HG03558 (cell line): ENCODE measurements around the gene PSPN.

Experiments used
- ATAC-seq: cut with Tn5 transposase; IDR thresholded peaks from one replicate; pipeline ENCODE4 v1.9.1; 2021; ENCODE audit warnings: moderate number of reproducible peaks; ENCODE audit not compliant: unreplicated experiment; ENCODE audit errors: extremely low read depth

PSPN gene, protein sequence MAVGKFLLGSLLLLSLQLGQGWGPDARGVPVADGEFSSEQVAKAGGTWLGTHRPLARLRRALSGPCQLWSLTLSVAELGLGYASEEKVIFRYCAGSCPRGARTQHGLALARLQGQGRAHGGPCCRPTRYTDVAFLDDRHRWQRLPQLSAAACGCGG

DNA sequence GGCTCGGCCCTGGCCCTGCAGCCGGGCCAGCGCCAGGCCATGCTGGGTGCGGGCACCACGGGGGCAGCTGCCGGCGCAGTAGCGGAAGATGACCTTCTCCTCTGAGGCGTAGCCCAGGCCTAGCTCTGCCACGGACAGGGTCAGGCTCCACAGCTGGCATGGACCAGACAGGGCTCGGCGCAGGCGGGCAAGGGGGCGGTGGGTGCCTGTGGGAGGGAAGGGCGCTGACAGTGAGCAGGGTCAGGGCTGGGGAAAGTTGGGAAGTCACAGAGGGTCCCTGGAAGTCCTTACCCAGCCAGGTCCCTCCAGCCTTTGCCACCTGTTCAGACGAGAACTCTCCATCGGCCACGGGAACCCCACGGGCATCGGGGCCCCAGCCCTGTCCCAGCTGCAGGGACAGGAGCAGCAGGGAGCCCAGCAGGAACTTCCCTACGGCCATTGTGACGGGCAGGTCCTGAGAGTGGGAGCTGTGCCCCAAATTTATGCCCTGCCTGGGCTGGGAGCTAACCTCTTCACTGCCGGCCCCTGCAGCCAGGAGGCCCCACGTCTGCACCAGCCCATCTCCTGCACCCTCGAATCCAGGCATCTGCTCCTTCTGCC is at the start of gene PSPN:
PSPN (minus strand) TSS at position 523 of the 600 bp plus-strand sequence; CDS start at position 439, 84 bp downstream.
- ATAC-seq, result no peak

DNA sequence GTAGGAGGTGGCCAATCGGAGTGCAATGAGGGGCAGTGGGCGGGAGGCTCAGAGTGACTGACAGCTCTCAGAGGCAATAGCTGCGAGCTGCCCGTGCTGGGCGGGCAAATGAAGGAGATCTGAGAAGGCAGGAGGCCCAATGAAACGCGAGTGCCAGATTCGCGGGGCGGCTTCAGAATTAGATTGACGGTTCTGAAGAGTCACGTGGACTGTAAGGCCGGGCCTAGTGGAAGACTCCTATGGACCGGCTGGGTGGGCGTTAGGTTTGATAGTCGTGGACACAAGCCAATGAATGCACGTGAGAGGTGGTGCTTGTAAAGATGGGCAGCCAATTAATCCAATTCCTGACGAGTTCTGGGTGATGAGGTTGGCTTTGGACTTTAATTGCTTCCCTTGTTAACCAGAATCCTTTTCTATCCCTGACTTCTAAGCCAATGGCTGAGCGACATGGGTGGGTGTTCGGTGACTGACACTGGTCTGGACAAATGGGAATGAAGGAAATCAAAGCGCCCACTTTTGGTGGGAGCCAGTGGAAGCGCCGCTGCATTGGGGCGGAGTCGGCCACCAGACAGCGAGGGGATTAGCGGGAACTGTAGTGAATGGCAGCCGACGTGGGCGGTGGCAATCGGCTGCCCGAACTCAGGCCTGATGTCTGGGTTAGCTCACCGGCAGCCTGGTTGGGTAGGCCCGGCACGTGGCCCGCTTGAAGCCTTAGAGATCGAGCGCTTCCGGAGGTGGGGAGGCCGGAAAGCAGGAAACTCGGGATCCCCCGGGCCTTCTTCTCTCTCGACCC is 49.4 kb upstream of the PSPN start:
- peak; percentile 73 for ATAC-seq

DNA sequence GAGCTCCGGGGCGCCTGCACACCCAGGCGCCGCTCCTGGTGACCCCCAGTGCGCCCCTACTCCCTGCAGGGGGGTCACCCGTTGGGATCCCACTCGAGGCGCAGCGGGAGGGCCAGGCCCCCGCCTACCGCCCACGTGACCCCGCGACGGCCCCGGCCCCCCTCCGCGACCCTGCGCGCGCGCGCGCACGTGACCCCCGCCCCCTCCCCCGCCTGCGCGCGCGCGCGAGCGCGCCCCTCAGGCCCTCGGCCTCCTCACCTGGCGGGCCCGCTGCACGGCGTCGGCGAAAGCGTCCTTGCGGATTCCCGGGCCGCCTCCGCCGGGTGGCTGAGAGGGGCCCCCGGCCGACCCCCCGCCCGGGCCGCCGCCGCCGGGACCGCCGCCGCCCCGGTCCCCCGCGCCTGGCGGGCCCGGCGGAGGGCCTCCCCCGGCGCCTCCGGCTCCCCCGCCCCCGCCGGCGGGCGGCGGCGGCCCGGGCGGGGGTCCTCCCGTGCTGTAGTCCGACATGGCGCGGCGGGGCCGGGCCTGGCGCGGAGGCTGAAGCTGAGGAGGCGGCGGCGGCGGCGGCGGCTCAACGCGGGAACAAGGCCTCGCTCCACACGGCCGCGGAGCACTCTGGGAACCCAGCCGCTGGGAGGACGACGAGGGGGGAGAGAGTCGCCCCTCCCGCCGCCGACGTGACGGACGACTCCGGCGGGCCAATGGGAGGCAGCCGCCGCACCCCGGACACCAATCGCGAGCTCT is 48.6 kb upstream of the PSPN start, which contains the start of gene KHSRP:
KHSRP (minus strand) TSS at position 617 of the 744 bp plus-strand sequence; CDS start at position 507, 110 bp downstream.
- ATAC-seq, result no peak

DNA sequence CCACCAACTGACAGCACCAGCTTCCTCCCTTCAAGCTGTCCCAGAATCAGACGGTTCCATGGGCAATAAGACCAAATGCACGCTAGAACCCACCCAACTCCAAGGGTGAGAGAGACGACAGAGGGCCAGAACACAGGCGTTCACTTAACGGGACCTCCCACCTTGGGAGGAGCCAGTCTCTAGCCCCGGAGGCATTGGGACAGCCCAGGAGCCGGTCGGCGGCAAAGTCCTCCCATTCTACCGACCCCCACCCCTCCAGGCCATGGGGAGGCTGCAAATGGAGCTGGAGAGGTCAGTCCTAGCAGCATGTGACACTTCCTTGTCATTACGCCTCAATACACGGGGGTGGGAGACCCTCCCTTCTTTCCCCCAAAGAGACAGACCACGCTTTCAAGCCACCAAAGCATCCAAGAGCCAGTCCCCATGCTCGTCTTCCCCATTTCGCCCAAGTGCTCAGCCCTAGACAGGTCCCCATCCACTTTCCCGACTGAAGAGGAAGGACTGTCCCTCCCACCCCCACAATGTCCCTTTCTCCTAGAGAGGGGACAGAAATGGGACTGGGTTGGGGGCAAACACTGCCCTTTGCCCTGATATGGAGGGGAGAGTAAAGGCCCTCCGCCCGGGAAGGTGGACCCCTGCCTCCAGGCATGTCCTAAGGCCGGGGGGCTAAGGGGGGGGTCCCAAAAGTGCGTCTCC is 47.9 kb upstream of the PSPN start:
- no peak for ATAC-seq

DNA sequence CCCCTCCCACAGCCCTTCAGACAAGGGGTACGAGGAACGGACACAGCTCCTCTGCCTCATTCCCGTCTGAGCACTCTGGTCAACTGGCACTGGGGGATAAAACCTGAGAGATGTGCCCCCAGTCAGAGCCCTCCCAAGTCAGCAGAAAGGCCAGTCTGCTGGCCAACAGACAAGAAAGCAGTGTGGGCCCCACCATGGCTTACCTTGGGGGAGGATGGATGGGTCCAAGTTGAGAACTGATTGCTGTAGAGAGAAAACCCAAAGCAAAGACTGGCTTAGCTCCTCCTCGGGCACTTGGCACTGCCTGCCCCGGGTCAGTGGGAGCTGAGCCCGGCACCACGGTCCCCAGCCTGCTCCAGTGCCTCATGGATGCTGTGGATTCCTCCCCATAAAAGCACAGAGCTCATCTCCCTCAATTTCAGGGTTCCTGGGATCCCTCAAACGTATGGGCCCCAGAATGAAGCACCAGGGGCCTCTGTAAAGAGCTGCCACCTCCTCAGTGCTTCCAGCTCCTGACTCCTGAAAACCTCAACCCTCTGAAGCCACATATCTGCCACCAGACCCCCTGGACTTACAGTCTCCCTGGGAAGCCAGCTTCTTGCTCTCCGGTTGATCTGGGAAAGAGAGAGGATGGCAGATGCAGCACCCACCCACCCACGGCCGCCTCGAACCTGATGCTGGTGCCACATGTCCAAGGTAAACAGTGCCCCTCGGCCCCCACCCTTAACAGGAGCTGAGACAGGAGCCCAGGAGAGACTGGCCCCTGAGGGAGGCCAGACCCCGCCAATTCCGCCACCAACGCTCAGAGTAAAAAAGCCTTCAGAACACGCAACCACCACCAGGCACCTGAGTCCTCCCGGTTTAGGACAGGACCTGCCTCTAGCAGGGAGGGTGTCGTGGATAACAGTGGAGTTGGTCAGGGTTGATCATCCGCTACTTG is 45.6 kb upstream of the PSPN start:
- no peak for ATAC-seq

DNA sequence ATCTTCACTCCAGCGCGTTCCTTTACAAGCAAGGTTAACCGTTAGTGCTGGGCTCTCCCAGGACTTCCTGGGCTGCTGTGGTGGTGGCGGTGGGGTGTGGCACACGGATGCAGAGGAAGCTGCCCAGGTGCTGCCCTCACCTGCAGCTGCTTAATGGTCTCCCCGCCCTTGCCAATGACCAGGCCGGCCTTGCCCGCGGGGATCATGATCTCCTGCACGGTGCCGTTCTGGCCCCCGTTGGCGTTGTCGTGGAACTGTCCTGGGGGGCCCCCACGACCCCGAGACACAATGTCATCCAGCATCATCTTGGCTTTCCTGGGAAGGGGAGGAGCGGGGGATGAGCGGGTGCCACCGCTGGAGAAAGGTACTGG is 42.8 kb upstream of the PSPN start:
- no peak for ATAC-seq

DNA sequence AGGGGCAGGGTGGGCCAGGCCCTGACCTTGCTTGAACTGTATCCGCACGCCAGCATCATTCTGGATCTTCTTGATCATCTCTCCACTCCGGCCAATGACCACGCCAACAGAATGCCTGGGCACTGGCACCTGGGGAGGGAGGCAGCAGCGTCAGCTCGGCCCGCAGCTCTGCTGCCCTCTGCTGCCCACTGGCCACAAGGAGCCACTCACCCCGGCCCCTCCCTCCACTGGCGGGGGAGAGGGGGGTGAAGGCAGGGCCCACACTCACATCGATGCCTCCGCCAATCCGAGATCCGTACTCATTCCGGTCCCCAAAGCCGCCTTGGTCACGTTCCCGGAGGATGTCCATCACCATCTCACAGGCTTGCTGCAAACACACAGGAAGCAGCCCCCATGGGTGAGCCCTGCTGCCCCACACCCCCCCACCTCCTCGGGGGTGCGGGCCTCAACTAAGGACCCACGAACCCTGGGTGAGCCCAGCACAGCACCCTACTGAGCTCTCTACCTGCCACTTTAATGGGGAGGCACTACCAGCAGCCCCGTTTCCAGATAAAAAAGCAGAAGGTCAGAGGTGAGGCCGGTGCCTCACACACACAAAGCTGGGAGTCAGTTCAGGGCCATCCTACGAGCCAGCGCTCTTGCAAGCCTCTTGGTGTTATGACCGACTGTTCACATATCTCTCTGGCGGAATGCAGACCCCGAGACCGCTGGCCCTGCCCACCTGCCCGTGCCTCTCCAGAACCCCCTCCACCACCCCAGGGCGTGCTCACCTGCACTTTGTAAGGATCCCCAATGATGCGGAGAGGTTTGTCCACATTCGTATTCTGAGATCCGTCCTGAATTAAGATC is 42.2 kb upstream of the PSPN start:
- no peak for ATAC-seq

DNA sequence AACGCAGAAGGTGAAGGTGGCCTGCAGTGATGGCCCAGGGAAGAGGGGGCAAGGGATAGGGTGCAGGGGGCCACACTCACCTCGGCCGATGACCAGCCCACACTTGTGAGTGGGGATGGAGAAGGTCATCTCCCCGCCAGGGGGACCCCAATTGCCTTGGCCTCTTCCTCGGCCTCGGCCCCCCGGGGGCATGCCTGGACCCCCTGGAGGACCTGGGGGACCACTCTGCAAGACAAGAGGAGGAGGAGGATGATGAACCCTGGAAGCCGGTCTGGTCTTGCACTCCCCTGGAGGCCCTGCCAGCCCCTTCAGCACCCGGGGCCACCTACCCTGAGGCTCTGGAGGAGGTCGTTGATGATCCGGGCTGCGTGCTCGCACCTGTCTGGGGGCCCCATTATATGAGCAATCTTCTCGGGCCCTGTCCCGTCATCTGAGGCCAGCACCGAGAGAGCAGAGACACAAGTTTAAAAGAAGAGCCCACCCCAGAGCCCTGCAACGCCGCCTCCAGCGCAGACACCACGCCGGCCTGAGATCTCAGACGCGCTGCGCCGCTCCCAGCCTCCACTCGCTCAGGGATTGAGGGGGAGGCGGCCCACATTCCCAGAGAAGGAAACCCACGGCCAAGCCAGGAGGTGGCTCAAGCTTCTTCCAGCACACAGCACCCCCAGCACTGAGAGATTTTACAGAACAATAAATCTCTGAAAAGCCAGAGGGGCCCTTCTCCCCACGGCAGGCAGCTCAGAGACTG is 41.1 kb upstream of the PSPN start:
- no peak for ATAC-seq

DNA sequence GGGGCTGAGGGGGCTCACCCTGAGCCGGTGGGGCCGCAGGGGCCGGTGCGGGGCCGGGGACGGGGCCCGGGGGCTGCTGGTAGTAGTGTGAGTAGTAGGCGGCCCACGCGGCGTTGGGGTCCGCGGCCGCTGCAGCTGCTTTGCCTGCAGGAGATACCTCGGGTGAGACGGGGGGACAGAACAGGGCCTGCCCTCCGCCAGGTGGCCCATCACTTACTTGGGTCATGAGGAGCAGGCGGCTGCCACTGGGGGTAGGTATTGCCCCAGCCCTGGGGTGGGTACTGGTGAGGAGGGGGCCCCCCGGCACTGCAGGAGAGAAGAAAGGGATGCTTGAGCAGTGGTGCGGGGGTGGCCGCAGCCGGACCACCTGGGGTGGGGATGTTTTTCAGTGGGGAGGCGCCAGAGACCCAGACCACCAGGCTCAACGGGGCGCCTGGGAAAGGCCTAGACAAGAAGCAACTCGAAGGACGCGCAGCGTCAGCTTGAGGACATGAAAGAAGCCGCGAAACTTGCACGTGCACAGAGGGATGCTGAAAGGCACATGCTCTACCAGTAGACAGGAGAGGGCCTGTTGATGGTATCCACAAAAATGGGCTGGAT is 40.0 kb upstream of the PSPN start:
- ATAC-seq, result no peak

DNA sequence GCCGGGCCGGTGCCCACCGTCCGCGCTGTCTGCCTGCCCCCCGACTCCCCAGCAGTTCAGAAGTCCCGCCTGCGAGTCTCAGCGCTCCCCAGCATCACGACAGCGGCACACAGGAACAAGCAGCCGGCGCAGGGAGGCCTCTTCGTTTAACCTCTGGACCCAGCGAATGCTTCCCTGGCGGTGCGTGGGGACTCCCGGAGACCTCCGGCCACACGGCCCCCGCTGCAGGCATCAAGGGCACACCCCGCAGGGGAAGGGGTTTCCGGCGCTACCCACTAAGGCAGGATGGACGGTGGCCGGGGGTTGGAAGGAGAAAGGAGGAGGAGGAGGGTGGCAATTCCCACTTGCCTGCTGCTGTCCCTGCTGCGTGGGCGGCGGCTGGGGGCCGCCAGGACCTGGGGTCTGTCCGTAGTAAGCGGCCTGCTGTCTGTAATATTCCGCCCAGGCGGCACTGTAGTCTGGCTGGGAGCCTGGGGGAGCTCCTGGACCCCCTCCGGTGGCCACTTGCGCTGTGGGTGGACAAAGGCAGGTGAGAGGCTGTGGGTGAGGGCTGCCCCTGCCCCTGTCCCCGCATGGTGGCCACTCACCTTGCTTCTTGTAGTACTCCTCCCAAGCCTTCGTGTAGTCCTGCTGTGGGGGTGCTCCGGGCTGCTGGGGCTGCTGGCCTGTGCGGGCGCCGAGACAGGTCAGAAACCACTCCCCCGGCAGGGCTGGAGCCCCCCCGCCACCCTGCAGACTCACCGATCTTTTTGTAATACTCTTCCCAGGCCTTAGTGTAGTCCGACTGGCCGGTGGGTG is 39.3 kb upstream of the PSPN start:
- no peak for ATAC-seq

DNA sequence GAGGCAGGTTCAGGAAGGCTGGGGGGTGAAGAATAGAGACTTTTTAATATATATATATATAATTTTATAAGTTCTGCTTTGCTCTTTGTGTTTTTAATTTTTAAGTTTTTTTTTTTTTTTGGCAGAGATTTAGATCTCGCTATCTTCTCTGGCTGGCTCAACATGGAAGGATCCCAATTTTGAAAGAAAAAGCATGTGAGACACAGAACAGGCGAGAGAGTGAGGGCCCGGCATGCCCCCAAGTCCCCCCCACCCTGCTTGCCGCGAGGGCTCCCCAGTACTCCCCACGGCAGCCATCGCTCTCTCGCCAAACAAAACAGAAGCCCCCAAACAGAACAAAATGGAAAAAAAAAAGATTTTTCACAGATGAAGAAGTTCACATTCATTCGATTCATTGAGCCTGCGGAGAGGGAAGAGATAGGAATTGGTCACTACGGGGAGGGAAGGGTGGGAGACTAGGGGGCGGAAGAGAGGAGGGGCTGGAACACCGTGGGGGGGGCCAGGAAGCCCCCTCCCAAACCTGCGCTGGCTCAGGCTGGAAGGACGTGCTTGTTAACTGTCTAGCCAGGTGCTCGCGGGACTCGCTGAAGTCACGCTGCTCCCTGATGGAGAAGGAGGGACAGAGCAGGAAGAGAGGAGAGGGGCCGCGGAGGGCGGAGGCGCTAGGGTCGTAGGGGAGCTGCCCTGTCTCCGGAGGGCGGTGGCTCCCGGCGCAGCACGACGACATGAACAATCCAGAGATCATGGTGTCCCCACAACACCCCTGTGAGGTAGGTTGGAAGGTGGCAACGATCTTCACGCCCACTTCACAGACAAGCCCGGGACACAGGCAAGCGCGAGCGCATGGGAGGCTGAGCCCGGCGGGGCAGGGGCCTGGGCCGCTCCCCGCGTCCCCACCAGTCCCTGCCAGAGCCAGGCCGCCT is 38.2 kb upstream of the PSPN start:
- no peak for ATAC-seq

DNA sequence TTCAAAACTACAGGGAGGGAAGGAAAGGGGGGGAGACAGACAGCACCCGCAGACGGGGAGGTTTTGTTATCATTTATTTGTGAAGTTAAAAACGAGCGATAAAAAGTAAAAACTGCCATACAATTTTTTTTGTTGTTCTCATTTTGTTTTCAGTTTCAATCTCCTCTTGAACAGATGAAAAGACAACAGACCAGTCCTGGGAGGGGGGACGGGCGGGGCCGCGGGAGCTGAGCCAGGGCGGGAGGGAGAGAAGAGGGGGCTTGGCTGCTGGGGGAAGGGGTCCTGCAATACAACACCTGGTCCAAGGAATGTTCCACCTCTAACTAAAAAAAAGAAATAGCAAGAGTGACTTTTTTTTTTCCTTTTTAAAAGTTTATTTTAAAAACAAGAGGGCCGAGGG is 37.6 kb upstream of the PSPN start:
- ATAC-seq, result no peak

DNA sequence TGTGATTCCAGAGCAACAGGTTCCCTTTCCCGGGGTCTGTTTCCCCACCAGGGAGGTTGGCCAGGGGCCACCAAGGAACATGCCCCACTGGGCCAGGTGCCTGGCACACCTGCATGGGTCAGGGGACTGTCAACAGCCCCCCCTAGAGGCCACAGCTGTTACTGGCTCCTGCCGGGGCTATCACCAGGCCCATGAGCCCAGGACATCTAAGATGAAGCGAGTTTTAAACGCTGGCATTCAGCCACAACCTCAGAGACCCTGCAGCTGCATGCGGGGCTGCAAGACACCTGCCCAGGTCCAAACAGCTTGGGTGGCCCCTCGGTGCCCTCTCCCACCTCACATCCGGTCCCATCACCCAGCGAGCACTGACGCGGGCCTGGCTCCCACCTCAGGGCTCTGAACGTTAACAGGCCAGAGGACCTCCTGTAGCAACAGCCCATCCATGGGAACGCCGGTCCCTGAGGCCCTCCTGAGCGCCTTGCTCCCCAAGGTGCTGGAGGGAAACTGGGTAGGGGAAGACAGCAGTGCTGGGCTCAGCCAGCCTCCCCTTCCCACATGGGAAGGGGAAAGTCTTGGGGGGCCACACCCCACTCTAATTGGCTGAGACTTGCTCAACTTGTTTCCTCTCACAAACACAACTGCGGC is 36.8 kb upstream of the PSPN start:
- ATAC-seq, result no peak

DNA sequence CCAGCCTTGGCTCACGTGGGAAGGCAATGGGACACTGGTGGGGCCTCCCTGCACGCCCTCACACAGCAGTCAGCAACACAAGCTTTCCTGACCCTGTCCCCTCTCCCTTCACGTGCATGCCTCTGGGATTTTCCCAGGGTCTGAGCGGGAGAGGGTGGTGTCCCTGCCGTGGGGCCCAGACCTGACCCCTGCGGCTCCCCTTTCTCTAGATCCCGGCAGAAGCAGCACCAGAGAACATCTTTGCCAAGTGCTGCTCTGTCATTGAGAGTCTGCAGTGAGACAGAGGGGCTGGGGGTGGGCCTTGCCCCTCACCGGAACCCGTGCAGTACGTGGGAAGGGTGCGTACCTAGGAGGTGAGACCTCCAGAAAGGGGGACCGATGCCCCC is 36.3 kb upstream of the PSPN start:
- no peak for ATAC-seq

DNA sequence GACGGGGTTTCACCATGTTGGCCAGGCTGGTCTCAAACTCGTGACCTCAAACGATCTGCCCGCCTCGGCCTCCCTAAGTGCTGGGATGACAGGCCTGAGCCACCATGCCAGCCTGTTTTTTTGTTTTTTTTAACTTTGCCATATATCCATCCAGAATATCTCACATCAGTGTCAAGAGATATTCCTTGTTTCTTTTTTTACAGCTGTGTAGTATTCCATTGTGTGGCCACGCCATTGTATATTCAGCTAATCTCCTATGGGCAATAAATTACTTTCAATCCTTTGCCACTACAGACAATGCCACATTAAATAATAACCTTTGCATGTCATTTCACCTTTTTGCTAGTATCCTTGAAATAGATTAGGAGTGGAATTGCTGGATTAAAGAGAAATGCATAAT is 33.6 kb upstream of the PSPN start:
- ATAC-seq, result no peak
